Testis (tissue), 3 donors: Measurements from ENCODE around the gene TOP1. TPM values are rescaled to one million over a fixed set of nuclear protein-coding genes. Genes with fewer than 3 reads are reported as not detected.

Experiments used
- DNase-seq: peaks from one replicate; pipeline ENCODE4 v3.0.0-alpha.2; 2019
- H3K27ac ChIP-seq, 2 donors: fragments of 200-600 bp; sonication (generic); one replicate each; pipeline ENCODE4 v1.5.1; 2019
- H3K27me3 ChIP-seq: fragments of 200-600 bp; sonication (generic); one replicate; pipeline ENCODE4 v1.5.1; 2019
- H3K36me3 ChIP-seq: fragments of 200-600 bp; sonication (generic); one replicate; pipeline ENCODE4 v1.5.1; 2017; ENCODE audit warnings: low read depth; ENCODE audit errors: missing control alignments
- H3K4me1 ChIP-seq: fragments of 200-600 bp; sonication (generic); one replicate; pipeline ENCODE4 v1.5.1; 2019
- H3K4me3 ChIP-seq, 2 donors: fragments of 200-600 bp; sonication (generic); one replicate each; pipeline ENCODE4 v1.5.1; 2017 to 2019
- H3K9me3 ChIP-seq: fragments of 200-600 bp; sonication (generic); one replicate; pipeline ENCODE4 v1.5.1; 2017
- CTCF ChIP-seq, 3 experiments: fragments of 450-650 bp in 2 of 3; fragments of 200-600 bp in 1 of 3; sonication (generic) in 1 of 3; IDR thresholded peaks; one replicate each; pipeline ENCODE4 v1.5.1; 2016 to 2019; ENCODE audit warnings: antibody characterized with exemption in 3 of 3, mild to moderate bottlenecking in 2 of 3, moderate library complexity in 1 of 3
- POLR2A ChIP-seq: fragments of 450-650 bp; IDR thresholded peaks from one replicate; pipeline ENCODE4 v1.6.1; 2017; ENCODE audit warnings: antibody characterized with exemption, mild to moderate bottlenecking, moderate library complexity
- WGBS, 2 donors: methylation state at CpG; one replicate each; pipeline ENCODE4 v1.1.5; 2018; 5-methylcytosine and 5-hydroxymethylcytosine counted together
- intact Hi-C: fragments of 100-400 bp; cut with DNase I; formaldehyde crosslinking; loops from one replicate; pipeline ENCODE4 v1.15.1; 2023; ENCODE audit warnings: low total_unique reads
- polyA plus RNA-seq: library from polyadenylated mRNA; stranded (reverse); fragments of 350-450 nt; fragmentation: Illumina TruSeq; extraction: RNeasy Lipid Tissue Mini Kit (QIAGEN cat#74804); gene quantifications from one replicate; pipeline ENCODE4 v1.2.3, GENCODE V29; 2014; ENCODE audit warnings: low read depth, low replicate concordance; ENCODE audit not compliant: insufficient read depth
- total RNA-seq, 2 donors: library from RNA; depleted of rRNA; stranded (reverse); fragments of >200 nt; gene quantifications; one replicate each; pipeline ENCODE4 v1.2.3, GENCODE V29; 2016

Gene TOP1
- total and polyA plus RNA-seq, 3 donors from 2014 or later: 12.1 to 36.6 (median 33.8) TPM

GRCh38 chr20:41143354-41143753 is 114.7 kb downstream of the TOP1 start:
- H3K27ac ChIP-seq: no peak overlapping the region
- peaks cover 44% of the 10 kb centered on the region for H3K4me1 ChIP-seq
- DNase-seq: no peak
- TF ChIP-seq POLR2A: no peak
- 48 to 49% methylated on average over 2 of the region's 2 CpGs for WGBS, 2 donors
- no peaks in the 10 kb centered on the region for H3K9me3 ChIP-seq
- H3K36me3 ChIP-seq: no peaks in the 10 kb centered on the region
- intact Hi-C loops: no loop called here
- no peaks in the 10 kb centered on the region for H3K27me3 ChIP-seq
- H3K4me3 ChIP-seq: no peak overlapping the region

- Histone ChIP-seq H3K4me1 (peaks cover 36% of the 10 kb centered on the region), H3K4me3 (no peak overlapping the region), H3K27ac (peak overlapping the region in 1 of 2 donors; percentile 11), H3K9me3 (no peaks in the 10 kb centered on the region), H3K27me3 (no peaks in the 10 kb centered on the region), H3K36me3 (no peaks in the 10 kb centered on the region)
- intact Hi-C loops: no loop called here
- DNase-seq: no peak
- whole genome bisulfite sequencing, 2 donors: 94 to 98% methylated on average over 2 of the region's 2 CpGs
- TF ChIP-seq CTCF (IDR thresholded peaks at IDR 0.05): no peak
- TF ChIP-seq POLR2A: no peak
These were observed 116.7 kb downstream of the TOP1 start for GRCh38 chr20:41145317-41145716.

- peaks cover 32% of the 10 kb centered on the region for H3K4me1 ChIP-seq
- peak; percentile 25 for DNase-seq
These were observed 117.4 kb downstream of the TOP1 start for GRCh38 chr20:41145821-41146620.

GRCh38 chr20:41147767-41148191 is 119.2 kb downstream of the TOP1 start:
- Histone ChIP-seq H3K4me3 (no peak overlapping the region), H3K27ac (peak overlapping the region in 1 of 2 donors; percentile 11), H3K27me3 (no peaks in the 10 kb centered on the region), H3K9me3 (no peaks in the 10 kb centered on the region), H3K4me1 (peaks cover 17% of the 10 kb centered on the region), H3K36me3 (no peaks in the 10 kb centered on the region)
- WGBS, 2 donors: 64 to 81% methylated on average over 8 of the region's 8 CpGs
- no peak for DNase-seq
- intact Hi-C loops: no loop called here
- TF ChIP-seq CTCF (IDR thresholded peaks at IDR 0.05): no peak
- no peak for TF ChIP-seq POLR2A

More at GRCh38 chr20:41145821-41146620, 117.4 kb downstream of the TOP1 start:
- Histone ChIP-seq H3K9me3 (no peaks in the 10 kb centered on the region), H3K36me3 (no peaks in the 10 kb centered on the region), H3K27ac (peak overlapping the region in 1 of 2 donors; percentile 53), H3K27me3 (no peaks in the 10 kb centered on the region), H3K4me3 (no peak overlapping the region)
- WGBS, 2 donors: 53 to 74% methylated on average over 8 to 12 of the region's 12 CpGs
- intact Hi-C loops: no loop called here
- TF ChIP-seq CTCF (IDR thresholded peaks at IDR 0.05): no peak
- no peak for TF ChIP-seq POLR2A

- Histone ChIP-seq H3K4me3 (no peak overlapping the region), H3K27me3 (no peaks in the 10 kb centered on the region), H3K4me1 (peaks cover 19% of the 10 kb centered on the region), H3K27ac (no peak overlapping the region), H3K36me3 (no peaks in the 10 kb centered on the region), H3K9me3 (no peaks in the 10 kb centered on the region)
- intact Hi-C loops: no loop called here
- no peak for DNase-seq
- TF ChIP-seq CTCF (IDR thresholded peaks at IDR 0.05) (no peak), POLR2A (no peak)
- 74 to 81% methylated on average over 5 of the region's 5 CpGs for WGBS, 2 donors
These were observed 120.3 kb downstream of the TOP1 start for GRCh38 chr20:41148942-41149341.
